ENCODE data around the gene MRPS24. TPM values are rescaled to one million over a fixed set of nuclear protein-coding genes. Genes with fewer than 3 reads are reported as not detected.
"Not testable (repeated sequence)": the region's sequence is repeated elsewhere in the genome, so short reads cannot be mapped to it uniquely, and the experiment has no call there.

MRPS24 gene
- total RNA-seq, result 100 to 1,000 TPM; 125 to 139 TPM
- long read RNA-seq, transcript MRPS24-201 (4 exons, 707 nt), result major isoform, 9 of 13 reads
- long read RNA-seq, partial matches to known transcripts, result 1 of 13 reads
- long read RNA-seq, other reads (novel, unspliced or antisense), result 0 of 13 reads

DNA sequence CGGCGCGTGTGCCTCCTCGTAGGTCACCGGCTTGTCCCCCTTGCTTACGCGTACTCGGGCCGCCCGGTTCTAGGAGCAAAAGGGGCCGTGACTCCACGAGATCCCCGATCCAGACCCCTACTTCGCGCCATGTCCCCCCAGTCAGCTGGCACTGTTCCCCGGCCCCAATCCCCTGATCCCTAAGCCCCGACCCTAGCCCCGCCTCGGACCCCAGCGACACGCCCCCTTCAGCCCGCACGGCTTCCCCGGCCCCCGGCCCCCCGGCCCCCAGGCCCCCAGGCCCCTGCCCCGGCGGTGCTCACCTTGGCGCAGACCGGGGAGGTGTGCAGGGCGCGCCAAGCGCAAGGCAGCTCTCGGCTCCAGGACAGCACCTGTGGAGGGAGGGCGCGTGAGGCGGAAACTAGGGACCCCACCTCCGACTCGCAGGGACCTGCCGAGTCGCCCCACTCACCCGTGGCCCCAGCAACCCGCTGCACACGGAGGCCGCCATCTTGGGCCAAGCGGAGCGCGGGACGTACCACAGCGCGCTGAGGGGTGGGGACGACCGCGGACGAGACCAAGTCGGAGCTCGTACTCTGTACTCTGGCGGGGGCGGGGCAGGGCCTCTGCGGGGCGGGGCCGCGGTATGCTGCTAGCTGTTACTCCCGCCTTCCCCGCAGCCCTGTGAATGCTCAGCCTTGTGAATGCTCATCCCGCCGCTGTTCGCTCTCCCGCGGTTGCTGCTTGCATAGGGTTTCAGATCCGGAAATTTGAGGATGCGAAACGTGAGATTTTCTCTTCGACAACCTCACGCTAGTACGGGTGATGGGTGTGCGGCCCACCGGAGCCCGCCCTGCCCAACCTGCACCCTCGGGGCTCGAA lies at the start of gene MRPS24:
Gene MRPS24, minus strand, starts transcription at position 512 of the 861 bp plus-strand sequence. Its CDS starts 22 bp downstream, at position 490.
- intact Hi-C loops (cut with DNase I), result no loop called here
- ATAC-seq (peak; percentile 96 to 97), DNase-seq (peak; percentile 96)

DNA sequence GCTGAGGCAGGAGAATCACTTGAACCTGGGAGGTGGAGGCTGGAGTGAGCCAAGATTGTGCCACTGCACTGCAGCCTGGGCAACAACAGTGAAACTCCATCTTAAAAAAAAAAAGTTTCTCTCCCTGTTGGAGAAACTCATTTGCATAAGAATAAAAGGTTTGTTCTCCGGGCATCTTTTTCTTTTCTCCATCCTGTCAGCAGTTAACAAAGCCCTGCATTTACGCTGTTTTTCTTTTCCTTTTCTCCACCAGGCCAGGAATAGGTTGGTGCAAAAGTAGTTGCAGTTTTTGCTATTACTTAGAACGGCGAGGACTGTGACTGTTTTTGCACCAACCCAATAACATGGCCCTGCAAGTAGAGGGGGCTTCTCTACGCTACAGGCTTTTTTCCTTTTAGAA lies 46.6 kb upstream of the MRPS24 start:
- no peak for DNase-seq
- no peak for ATAC-seq
- intact Hi-C loops (cut with DNase I), result no loop called here

DNA sequence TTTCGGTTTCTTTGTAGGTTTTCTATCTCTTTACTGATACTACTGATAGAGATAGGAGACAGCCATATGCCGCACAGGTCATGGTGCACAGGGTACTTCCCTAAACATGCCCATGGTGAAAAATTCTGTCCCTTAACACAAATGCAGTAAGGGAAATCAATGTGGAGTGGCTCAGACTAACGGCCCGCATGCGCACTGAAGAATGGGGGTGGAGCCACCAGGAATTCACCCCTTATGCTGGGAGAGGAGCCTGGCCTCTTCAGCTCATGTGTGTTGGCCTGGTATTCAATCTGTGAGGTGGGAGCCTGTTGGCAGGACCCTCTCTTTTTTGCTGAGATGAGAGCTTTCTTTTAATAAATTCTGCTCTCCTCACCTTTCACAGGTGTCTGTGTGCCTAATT lies 45.5 kb upstream of the MRPS24 start:
- ATAC-seq (no peak), DNase-seq (no peak)
- intact Hi-C loops (cut with DNase I), result no loop called here

DNA sequence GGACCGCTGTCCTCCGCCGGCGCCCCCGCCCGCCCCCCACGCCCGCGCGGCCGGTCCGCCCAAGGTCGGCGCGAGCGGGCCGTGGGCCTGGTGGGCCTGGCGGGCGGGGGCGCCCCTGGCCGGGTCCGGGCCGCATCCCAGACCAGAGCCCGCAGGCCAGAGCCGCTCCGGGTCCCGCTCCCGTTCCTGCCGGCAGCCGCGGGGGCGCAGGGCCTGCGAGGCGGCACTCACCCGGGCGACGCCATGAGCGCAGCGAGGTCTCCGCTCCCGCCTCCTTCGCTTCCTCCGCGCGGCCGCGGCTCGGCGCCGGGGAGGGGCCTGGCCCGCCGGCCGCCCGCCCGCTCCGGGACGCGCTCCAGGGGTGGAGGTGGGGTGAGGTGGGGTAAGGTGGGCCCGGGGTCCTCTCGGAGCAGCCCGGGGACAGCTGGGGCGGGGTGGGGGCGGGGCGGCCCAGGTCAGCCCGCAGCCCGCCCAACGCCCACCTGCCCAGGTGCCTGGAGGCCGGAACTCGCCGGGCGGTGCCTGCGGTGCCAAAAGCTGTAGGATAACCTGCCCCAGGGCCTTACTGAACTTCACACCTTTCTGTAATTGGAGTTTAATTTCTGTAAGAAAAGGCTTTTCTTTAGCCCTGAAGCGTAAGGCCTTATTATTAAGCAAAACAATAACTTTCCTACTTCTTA lies 37.2 kb upstream of the MRPS24 start, which contains the start of gene URGCP:
Gene URGCP, minus strand, starts transcription at position 266 of the 680 bp plus-strand sequence. Its CDS starts 21 bp downstream, at position 245.
- DNase-seq (peak; percentile 59), ATAC-seq (peak; percentile 86 to 88)
- intact Hi-C loops (cut with DNase I), result no loop called here

DNA sequence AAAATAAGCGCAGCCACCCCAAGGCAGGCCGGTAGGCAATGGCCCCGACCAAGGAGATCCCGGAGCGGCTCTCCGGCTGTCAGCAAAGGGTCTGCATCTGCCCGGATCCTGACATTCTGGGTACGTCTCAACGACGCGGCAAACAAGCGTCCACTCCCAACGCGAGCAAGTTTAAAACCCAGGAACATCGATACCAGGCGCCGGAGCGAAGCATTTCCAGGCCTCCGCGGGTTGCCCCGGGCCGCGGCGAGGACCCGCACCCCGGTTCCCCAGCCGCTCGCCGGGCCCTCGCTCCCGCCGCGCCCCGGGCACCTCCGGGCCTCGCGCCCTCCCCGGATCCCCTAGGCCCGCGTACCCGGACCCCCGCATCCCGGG lies 36.6 kb upstream of the MRPS24 start:
- DNase-seq (peak; percentile 29), ATAC-seq (peak; percentile 42 to 55)
- intact Hi-C loops (cut with DNase I), result no loop called here

DNA sequence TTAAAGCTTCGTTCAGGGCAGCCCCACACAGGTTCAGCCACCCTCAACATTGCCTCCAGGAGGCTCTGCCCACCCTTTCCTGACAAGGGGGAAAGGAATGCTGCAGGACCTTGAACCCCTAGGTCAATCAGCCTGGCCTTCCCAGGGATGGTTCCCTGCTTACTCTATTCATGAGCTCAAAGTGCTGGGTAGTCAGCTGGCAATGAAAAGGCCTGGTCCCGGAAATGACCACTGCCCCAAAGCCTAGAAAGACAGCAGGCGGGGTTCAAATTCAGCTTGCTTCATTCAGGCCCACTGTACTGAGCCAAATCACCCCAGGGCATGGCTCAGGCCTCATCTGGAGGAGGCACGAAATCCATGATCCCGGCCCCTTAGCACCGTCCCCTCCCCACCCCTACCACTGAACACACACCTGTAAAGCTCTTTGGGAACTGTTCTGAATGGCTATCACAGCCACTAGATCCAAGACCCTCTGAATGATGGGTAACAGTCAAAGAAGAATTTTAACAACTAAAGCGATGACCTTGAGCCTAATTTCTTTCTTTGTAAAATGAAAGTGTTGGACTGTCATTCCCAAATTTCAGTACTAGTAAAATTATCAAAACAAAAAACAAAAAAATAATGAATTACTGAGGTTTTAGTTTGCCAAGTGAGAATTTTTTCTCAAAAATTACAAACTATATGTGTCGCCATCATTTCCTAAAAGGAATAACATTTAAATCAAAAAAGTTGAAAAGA lies 36.1 kb upstream of the MRPS24 start:
- ATAC-seq, result peak in 1 of 2 donors; percentile 38
- intact Hi-C loops (cut with DNase I), result no loop called here
- peak; percentile 26 for DNase-seq

DNA sequence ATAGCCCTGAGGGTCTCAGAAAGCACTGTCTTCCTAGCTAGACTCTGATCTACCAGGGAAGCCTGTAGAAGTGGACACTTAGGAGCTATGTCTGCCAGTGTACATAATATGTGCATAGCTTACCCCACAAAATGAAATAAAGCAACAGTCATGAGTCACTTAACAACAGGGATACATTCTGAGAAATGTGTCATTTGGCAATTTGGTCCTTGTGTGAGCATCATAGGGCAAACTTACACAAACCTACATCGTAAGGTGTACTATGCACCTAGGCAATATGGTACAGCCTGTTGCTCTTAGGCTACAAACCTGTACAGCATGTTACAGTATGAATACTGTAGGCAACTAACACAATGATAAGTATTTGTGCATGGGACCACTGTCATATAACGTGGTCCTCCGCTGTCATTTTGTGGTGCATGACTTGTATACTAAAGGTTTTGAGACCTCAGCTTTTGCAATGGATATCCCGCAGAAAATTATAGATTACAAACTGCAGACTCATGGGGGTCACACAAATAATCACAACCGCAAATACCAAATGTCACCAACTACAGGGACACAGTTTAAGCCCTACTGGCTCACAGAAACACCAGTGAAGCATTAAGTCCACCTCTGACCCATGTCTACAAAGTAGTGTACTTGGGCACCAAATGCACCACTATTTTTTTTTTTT lies 35.4 kb upstream of the MRPS24 start:
- intact Hi-C loops (cut with DNase I), result no loop called here
- ATAC-seq (no peak), DNase-seq (no peak)

DNA sequence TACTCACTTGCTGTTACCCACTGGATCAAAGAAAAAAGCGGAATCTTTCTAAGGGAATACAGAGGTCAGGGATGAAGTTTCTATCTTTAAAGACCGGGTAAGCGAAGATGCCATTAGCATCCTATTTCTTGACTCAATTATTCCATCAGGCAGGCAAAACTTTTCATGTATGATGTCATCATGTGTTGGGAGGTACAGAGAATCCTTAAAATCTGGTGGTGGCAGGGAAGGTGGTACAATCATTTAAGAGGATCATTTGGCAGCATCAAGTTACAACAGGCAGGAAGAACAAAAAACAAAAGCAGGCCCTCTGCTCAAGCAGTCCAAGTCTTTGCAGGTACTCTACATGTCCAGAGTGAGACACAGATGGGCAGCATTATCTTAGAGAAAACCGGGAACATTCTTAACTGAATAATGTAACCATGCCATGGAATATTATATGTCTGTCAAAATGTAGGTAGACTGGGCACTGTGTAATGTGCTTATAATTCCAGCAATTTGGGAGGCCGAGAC lies 33.3 kb upstream of the MRPS24 start:
- intact Hi-C loops (cut with DNase I), result no loop called here
- DNase-seq, result no peak
- no peak for ATAC-seq

DNA sequence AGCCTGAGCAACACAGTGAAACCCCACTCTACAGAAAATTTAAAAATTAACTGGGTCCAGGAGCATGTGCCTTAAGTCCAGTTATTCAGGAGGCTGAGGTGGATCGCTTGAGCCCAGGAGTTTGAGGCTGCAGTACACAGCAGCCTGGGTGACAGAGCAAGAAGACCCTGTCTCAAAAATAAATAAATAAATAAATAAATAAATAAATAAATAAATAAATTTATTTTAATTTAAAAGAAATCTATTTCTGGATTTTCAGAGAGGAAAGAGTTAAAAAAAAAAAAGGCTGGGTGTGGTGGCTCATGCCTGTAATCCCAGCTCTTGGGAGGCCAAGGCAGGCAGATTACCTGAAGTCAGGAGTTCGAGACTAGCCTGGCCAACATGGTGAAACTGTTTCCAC lies 29.3 kb upstream of the MRPS24 start:
- intact Hi-C loops (cut with DNase I); ATAC-seq; DNase-seq: not testable (repeated sequence)

DNA sequence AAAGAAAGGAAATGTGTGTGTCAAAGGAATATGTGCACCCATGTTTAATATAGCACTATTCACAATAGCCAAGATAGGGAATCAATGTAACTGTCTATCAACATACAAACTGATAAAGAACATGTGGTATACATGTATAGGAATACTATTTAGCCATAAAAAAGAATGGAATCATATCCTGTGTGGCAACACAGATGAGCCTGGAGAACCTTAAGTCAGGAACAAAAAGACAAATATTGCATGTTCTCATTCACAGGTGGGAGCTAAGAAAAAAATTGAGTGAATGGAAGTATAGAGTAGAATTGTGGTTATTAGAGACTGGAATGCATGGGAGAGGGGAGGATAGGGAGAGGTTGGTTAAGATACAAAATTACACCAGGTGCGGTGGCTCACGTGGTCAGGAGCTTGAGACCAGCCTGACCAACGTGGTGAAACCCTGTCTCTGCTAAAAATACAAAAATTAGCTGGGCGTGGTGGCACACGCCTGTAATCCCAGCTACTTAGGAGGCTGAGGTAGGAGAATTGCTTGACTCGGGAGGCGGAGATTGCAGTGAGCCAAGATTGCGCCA lies 26.6 kb upstream of the MRPS24 start:
- no peak for DNase-seq
- intact Hi-C loops (cut with DNase I), result no loop called here
- ATAC-seq, result no peak

DNA sequence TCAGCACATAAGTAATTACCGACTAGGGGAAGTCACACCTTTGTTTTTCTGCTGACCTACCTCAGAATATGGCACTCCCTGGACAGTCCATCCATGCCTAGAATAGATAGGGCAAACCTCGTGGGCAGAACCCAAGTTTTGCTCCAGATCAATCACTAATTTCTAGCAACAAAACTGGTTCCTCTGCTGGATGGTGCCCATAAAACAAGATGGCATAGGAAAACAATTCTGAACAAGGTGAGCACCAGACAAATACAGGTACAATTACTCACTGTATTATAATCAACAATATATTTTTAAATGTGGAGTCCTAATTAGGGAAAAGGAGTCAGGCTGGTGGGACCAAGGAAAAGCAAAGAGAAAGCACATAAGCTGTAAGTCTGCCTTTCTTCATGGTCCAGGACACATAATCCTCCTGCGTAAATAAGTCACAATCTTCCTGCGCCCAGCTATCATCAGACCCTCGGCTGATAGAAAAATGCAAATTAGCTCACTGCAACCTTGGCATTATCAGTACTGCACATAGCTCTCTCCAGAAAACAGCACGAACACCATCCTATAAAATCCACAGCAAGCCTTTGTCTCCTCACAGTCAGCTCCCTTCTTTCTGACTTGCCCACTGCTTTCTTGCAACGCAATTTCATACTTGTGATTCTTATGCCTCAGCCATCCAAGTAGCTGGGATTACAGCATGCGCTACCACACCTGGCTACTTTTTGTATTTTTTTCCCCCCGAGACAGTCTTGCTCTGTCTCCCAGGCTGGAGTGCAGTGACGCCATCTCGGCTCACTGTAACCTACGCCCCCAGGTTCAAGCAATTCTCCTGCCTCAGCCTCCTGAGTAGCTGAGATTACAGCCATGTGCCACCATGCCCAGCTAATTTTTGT lies 22.0 kb upstream of the MRPS24 start:
- no peak for DNase-seq
- intact Hi-C loops (cut with DNase I), result no loop called here
- no peak for ATAC-seq

DNA sequence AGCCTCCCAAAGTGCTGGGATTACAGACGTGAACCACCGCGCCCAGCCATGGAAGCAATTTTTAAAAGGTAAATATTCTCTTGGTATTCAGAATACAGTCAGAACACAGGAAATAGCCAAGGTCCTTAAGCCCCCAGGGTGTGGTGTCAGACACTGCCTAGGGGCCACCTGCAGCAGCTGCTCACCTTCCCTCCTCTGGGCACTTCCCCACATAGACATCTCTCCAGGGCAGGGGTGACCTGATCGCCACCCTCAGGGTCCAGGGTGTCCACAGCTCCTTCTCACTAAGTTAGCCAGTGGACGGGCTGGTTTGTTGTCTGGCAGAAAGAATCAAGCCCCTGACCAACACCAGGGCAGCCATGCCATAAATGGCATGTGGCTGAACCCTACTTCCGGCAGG lies 21.2 kb upstream of the MRPS24 start:
- intact Hi-C loops (cut with DNase I), result no loop called here
- DNase-seq (no peak), ATAC-seq (peak in 1 of 2 donors; percentile 20)

DNA sequence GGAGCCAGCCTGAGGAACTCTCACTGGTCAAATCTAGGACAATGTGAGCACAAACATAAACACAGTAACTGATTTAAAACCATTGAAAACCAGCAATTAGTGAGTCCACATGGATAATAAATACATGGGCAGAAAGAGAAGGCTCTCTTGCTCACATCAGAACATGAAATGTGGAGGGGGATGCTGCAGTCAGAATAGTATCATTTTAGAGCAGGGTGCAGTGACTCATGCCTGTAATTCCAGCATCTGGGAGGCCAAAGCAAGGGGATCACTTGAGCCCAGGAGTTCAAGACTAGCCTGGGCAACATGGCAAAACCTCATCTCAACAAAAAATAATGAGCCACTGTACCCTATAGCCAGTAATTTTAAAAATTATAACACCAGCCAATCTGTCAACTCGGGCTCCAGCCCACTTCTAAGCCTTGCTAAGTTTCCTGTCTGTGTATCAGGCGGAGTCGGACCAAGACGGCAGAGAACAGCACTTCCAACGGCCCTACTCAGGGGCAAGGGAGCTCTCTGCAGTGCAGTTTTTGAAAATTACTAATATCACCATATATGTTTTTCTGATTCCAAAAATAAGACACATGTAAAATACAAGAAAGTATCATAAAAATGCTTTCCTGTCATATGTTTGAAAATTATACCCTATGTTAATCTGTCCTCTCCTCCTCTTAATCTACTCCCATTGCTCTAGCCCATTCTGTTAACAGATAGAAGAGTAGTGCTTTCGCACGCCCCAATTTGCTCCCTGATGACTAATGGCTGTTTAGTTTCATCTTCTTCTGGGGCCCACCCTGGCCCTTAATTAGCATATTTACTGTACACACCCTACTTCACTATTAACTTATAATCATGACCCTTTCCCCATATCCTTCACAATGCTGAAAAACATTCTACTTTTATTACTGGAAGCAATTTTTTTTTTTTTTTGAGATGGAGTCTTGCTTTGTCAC lies 20.0 kb upstream of the MRPS24 start:
- intact Hi-C loops (cut with DNase I), result no loop called here
- ATAC-seq (peak in 1 of 2 donors; percentile 41), DNase-seq (no peak)

DNA sequence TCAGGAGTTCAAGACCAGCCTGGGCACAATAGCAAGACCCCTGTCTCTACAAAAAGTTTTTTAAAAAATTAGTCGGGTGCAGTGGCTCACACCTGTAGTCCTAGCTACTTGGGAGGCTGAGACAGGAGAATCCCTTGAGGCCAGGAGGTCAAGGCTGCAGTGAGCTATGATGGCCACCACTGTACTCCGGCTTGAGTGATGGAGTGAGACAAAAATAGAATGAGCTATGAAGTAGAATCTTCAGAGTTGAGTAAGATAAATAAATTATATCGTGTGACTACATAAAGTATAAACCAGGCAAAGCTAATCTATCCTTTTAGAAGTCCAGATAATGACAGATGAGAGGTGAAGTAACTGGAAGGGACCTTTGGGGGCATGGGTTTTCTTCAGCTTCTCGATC lies 15.3 kb upstream of the MRPS24 start:
- no peak for DNase-seq
- intact Hi-C loops (cut with DNase I), result no loop called here
- ATAC-seq, result no peak

DNA sequence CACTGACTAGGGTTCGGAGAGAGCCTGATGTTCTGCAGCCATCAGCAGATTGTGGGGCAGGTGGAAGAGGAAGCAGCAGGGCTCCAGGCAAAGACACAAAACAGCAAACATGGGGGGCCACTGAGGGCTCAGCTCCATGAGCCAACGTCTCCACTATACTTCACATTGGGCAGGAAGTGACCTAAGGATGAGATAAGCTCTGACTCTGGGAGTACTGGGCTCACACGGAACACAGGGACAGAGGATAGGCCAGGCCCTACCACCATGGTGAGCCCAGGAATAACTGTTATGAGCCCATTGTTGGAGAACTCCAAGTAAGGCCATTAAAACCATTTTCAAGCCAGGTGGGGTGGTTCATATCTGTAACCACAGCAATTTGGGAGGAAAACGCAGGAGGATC lies 14.9 kb upstream of the MRPS24 start:
- no peak for DNase-seq
- intact Hi-C loops (cut with DNase I), result no loop called here
- no peak for ATAC-seq

DNA sequence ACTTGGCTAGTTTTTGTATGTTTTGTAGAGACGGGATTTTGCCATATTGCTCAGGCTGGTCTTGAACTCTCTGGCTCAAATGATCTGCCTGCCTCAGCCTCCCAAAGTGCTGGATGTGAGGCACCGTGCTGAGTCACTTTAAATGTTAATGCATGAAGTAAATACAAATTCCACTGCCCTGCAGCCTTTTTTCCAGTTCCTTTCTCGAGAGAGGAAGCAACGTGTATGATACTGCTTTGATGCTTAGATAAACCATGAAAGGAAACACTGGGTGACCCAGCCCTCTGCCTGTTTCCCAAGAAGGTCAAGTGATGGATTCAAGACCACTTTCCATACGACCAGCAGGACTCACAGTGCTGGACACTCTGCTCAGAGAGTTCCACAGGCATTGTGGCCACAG lies 11.3 kb upstream of the MRPS24 start:
- ATAC-seq, result no peak

More for the DNA sequence above, 11.3 kb upstream of the MRPS24 start:
- DNase-seq, result no peak
- intact Hi-C loops (cut with DNase I), result no loop called here
